HG03139 (cell line): ENCODE results near the gene ALPI.

Experiments used
- ATAC-seq: cut with Tn5 transposase; IDR thresholded peaks from one replicate; pipeline ENCODE4 v1.9.1; 2021; ENCODE audit not compliant: unreplicated experiment

The ALPI gene

GRCh38 chr2:232458661-232459418 is 2.9 kb downstream of the ALPI start:
- no peak for ATAC-seq

- ATAC-seq: no peak
Observed at GRCh38 chr2:232459419-232460035, 3.6 kb downstream of the ALPI start.

- no peak for ATAC-seq
Observed at GRCh38 chr2:232460171-232460570, 4.2 kb downstream of the ALPI start.

- no peak for ATAC-seq
Observed at GRCh38 chr2:232463701-232464543, 8.0 kb downstream of the ALPI start.

GRCh38 chr2:232464544-232464885 is 8.6 kb downstream of the ALPI start:
- ATAC-seq: no peak

GRCh38 chr2:232465061-232465460 is 9.1 kb downstream of the ALPI start:
- ATAC-seq: no peak

- ATAC-seq: no peak
Observed at GRCh38 chr2:232466221-232466620, 10.3 kb downstream of the ALPI start.

- no peak for ATAC-seq
Observed at GRCh38 chr2:232473467-232473890, 17.5 kb downstream of the ALPI start.

GRCh38 chr2:232476045-232476444 is 20.1 kb downstream of the ALPI start:
- no peak for ATAC-seq

- ATAC-seq: no peak
Observed at GRCh38 chr2:232476791-232477190, 20.8 kb downstream of the ALPI start.

- no peak for ATAC-seq
Observed at GRCh38 chr2:232477751-232478510, 22.0 kb downstream of the ALPI start.

GRCh38 chr2:232478571-232479340 is 22.8 kb downstream of the ALPI start:
- ATAC-seq: no peak

GRCh38 chr2:232479341-232480200 is 23.6 kb downstream of the ALPI start:
- ATAC-seq: no peak

- no peak for ATAC-seq
Observed at GRCh38 chr2:232480201-232481190, 24.5 kb downstream of the ALPI start.

- no peak for ATAC-seq
Observed at GRCh38 chr2:232481322-232482140, 25.6 kb downstream of the ALPI start.

GRCh38 chr2:232482301-232483238 is 26.6 kb downstream of the ALPI start:
- no peak for ATAC-seq
